Measurements from ENCODE around the gene NEAT1. TPM values are rescaled to one million over a fixed set of nuclear protein-coding genes. Genes with fewer than 3 reads are reported as not detected.

Gene NEAT1
- total RNA-seq, 3 donors from 2014 or later = 323 to 391 (median 351) TPM

GRCh38 chr11:65377777-65378176, 44.8 kb upstream of the NEAT1 start:
- H3K4me3 ChIP-seq = no peak overlapping the region
- H3K4me1 ChIP-seq = peaks cover 0 to 7% of the 10 kb centered on the region in 2 donors
- no peak for DNase-seq (ENCODE audit: low spot score in 2 of 2)
- H3K9me3 ChIP-seq = no peaks in the 10 kb centered on the region
- H3K27ac ChIP-seq = no peak overlapping the region
- TF ChIP-seq POLR2A (IDR thresholded peaks at IDR 0.05) (no peak), POLR2AphosphoS5 (IDR thresholded peaks at IDR 0.05) (no peak)
- TF ChIP-seq, protein P1, sequence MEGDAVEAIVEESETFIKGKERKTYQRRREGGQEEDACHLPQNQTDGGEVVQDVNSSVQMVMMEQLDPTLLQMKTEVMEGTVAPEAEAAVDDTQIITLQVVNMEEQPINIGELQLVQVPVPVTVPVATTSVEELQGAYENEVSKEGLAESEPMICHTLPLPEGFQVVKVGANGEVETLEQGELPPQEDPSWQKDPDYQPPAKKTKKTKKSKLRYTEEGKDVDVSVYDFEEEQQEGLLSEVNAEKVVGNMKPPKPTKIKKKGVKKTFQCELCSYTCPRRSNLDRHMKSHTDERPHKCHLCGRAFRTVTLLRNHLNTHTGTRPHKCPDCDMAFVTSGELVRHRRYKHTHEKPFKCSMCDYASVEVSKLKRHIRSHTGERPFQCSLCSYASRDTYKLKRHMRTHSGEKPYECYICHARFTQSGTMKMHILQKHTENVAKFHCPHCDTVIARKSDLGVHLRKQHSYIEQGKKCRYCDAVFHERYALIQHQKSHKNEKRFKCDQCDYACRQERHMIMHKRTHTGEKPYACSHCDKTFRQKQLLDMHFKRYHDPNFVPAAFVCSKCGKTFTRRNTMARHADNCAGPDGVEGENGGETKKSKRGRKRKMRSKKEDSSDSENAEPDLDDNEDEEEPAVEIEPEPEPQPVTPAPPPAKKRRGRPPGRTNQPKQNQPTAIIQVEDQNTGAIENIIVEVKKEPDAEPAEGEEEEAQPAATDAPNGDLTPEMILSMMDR (IDR thresholded peaks at IDR 0.05) = no peak
- no peaks in the 10 kb centered on the region for H3K27me3 ChIP-seq
- intact Hi-C loops (cut with DNase I; ENCODE audit: low total_unique reads) = no loop called here
- no peaks in the 10 kb centered on the region for H3K36me3 ChIP-seq

GRCh38 chr11:65378208-65378927, 44.2 kb upstream of the NEAT1 start:
- TF ChIP-seq POLR2AphosphoS5 (IDR thresholded peaks at IDR 0.05) (no peak), POLR2A (IDR thresholded peaks at IDR 0.05) (no peak)
- TF ChIP-seq, protein P1 (IDR thresholded peaks at IDR 0.05) = no peak
- peak overlapping the region in 1 of 2 donors; percentile 98 for H3K27ac ChIP-seq
- H3K4me1 ChIP-seq = peaks cover 0 to 12% of the 10 kb centered on the region in 2 donors
- no peaks in the 10 kb centered on the region for H3K36me3 ChIP-seq
- H3K9me3 ChIP-seq = no peaks in the 10 kb centered on the region
- no peaks in the 10 kb centered on the region for H3K27me3 ChIP-seq
- intact Hi-C loops (cut with DNase I; ENCODE audit: low total_unique reads) = no loop called here
- DNase-seq (ENCODE audit: low spot score in 2 of 2) = no peak
- H3K4me3 ChIP-seq = no peak overlapping the region

DNA sequence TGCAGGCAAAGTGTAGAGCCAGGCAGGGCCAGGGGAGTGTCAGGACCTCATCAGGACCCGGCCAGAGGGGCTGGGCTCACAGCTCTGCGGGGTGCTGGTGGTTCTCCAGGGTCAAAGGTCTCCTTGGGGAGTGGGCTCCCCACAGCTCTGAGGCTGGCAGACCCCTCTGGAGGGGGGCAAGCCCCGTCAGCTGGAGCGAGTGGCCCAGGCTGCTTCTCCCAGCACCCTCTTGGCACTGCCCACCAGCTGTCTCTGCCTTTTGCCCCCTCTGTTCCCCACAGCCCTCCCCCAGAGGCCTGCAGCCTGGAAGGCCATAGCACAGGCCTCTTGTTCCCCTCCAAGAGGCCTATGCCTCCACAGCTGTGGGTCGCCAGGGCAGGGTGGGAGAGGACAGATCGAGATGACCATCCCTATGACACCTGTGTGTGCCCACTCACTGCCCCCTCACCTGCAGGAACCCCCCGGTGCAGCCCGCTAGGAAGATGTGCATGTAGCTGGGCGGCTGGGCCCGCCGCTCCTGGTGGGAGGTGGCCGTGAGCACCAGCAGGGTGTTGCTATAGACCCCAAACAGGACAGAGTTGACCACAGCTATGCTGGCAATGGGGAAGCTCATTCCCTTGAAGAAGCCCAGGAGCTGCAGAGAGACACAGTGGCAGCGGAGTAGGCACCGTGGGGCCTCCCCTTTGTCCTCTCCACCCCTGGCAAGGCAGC, 43.5 kb upstream of the NEAT1 start:
- Histone ChIP-seq H3K27me3 (no peaks in the 10 kb centered on the region), H3K27ac (peak overlapping the region; percentile 98 to 99), H3K4me3 (no peak overlapping the region), H3K36me3 (no peaks in the 10 kb centered on the region), H3K4me1 (peaks cover 0 to 15% of the 10 kb centered on the region in 2 donors), H3K9me3 (no peaks in the 10 kb centered on the region)
- no peak for DNase-seq (ENCODE audit: low spot score in 2 of 2)
- TF ChIP-seq, protein P1 (IDR thresholded peaks at IDR 0.05) = no peak
- TF ChIP-seq POLR2A (IDR thresholded peaks at IDR 0.05) (no peak), POLR2AphosphoS5 (IDR thresholded peaks at IDR 0.05) (no peak)
- intact Hi-C loops (cut with DNase I; ENCODE audit: low total_unique reads) = no loop called here

DNA sequence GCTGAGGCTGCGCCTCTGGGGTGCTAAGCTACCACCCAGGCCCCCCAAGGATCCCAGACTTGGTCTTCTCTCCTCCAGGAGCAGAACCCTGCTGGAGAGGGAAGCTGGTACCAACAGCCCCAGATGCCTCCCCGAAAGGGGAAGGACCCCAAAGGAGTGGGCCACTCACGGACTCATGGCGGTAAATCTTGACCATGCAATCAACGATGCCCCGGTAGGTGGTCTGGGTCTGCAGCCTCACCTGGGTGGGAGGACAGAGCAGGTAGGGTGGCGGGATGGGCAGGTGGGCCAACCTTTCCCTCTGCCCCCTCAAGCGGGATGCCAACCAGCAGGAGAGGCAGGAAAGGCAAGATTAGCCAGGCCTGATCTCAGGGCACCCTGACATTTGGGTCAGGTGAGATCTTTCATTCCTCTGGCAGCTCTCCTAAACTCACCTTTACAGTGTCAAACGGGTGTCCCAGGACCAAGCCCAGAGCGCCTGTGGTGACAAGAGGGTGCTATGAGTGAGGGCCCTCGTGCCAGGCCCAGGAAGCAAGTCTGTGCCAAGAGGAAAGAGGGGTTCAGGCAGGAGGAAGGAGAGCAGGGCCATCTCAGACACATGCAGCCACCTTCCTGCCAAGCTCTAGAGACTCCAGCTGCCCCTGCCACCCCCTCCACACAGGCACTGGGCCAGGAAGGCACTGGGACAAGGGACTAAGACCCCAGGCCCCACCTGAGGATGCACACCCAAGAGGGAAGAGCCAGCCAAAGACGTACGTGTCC, 42.7 kb upstream of the NEAT1 start:
- Histone ChIP-seq H3K9me3 (no peaks in the 10 kb centered on the region), H3K4me1 (peaks cover 0 to 18% of the 10 kb centered on the region in 2 donors), H3K4me3 (no peak overlapping the region), H3K27ac (peak overlapping the region; percentile 98 to 99), H3K27me3 (no peaks in the 10 kb centered on the region), H3K36me3 (no peaks in the 10 kb centered on the region)
- intact Hi-C loops (cut with DNase I; ENCODE audit: low total_unique reads) = loop anchor here (5.0 to 10.0 kb wide), 2 partner anchors 37 to 135 kb away; no protein-coding TSS in a partner anchor
- TF ChIP-seq, protein P1 (IDR thresholded peaks at IDR 0.05) = no peak
- TF ChIP-seq POLR2AphosphoS5 (IDR thresholded peaks at IDR 0.05) = no peak
- no peak for TF ChIP-seq POLR2A (IDR thresholded peaks at IDR 0.05)
- DNase-seq (ENCODE audit: low spot score in 2 of 2) = no peak
